Stomach (tissue), 9 donors: Measurements from ENCODE around the gene ATP5ME. TPM values are rescaled to one million over a fixed set of nuclear protein-coding genes. Genes with fewer than 3 reads are reported as not detected.

Experiments used
- DNase-seq, 2 donors: peaks; one replicate each; pipeline versions ENCODE4 v3.0.0 to v3.0.0-alpha.2; 2013 to 2019
- H3K27ac ChIP-seq, 5 donors: fragments of 200-600 bp in 4 of 5; sonication (generic) in 4 of 5; one replicate each; pipeline ENCODE4 v1.5.1; 2013 to 2019; ENCODE audit warnings: mild to moderate bottlenecking in 1 of 5, moderate library complexity in 1 of 5
- H3K27me3 ChIP-seq, 3 donors: fragments of 200-600 bp; sonication (generic); one replicate each; pipeline ENCODE4 v1.5.1; 2017 to 2019; ENCODE audit warnings: mixed run types in 1 of 3
- H3K36me3 ChIP-seq, 4 donors: fragments of 200-600 bp; sonication (generic); 1 replicate in 3 of 4; 2 replicates in 1 of 4; pipeline ENCODE4 v1.5.1; 2016 to 2019
- H3K4me1 ChIP-seq, 4 donors: fragments of 200-600 bp; sonication (generic); one replicate each; pipeline ENCODE4 v1.5.1; 2016 to 2019
- H3K4me3 ChIP-seq, 4 donors: fragments of 200-600 bp; sonication (generic) in 3 of 4; one replicate each; pipeline ENCODE4 v1.5.1; 2016 to 2019; ENCODE audit warnings: mild to moderate bottlenecking in 1 of 4
- H3K9me3 ChIP-seq, 4 donors: fragments of 200-600 bp; sonication (generic); one replicate each; pipeline ENCODE4 v1.5.1; 2016 to 2019
- CTCF ChIP-seq, 7 experiments: fragments of 450-650 bp in 4 of 7; fragments of 200-600 bp in 3 of 7; sonication (generic) in 3 of 7; IDR thresholded peaks; one replicate each; pipeline ENCODE4 v1.5.1; 2016 to 2019; ENCODE audit warnings: antibody characterized with exemption in 7 of 7, control low read depth in 2 of 7, mild to moderate bottlenecking in 1 of 7
- EP300 ChIP-seq: sonication (generic); formaldehyde crosslinking; IDR thresholded peaks from one replicate; pipeline ENCODE4 v1.6.1; 2017; ENCODE audit warnings: antibody characterized with exemption
- POLR2A ChIP-seq, 4 donors: fragments of 450-650 bp; IDR thresholded peaks; one replicate each; pipeline ENCODE4 v1.6.1; 2016; ENCODE audit warnings: antibody characterized with exemption in 4 of 4, control low read depth in 2 of 4, mild to moderate bottlenecking in 1 of 4, moderate library complexity in 1 of 4
- POLR2AphosphoS5 ChIP-seq, 3 donors: sonication (generic); formaldehyde crosslinking; IDR thresholded peaks; one replicate each; pipeline ENCODE4 v1.6.1; 2016; ENCODE audit warnings: antibody characterized with exemption in 3 of 3
- WGBS, 5 donors: extraction: QIAGEN DNeasy Blood & Tissue Kit in 3 of 5; methylation state at CpG; one replicate each; pipeline versions ENCODE4 v1.1.5 to v1.1.7; 2013 to 2018; 5-methylcytosine and 5-hydroxymethylcytosine counted together
- intact Hi-C: fragments of 100-400 bp; cut with DNase I; formaldehyde crosslinking; loops from one replicate; pipeline ENCODE4 v1.15.1; 2023; ENCODE audit warnings: low total_unique reads
- polyA plus RNA-seq, 3 donors: library from polyadenylated mRNA; stranded (reverse); fragments of 200-250 nt; gene quantifications; one replicate each; pipeline ENCODE4 v1.2.3, GENCODE V29; 2013
- total RNA-seq, 5 donors: library from RNA; depleted of rRNA; stranded (reverse); fragments of >200 nt; gene quantifications; one replicate each; pipeline versions ENCODE4 v1.1.0 to v1.2.3, GENCODE V29; 2014 to 2016
- donor health status: healthy with polysubstance abuse.
- donor health status: Bipolar disorder and iron deficiency.
- donor health status: healthy.

Gene ATP5ME
- total and polyA plus RNA-seq, 8 donors: 8.0 to 876 (median 471) TPM

- WGBS, 5 donors: 58 to 67% (median 60%) methylated on average over 13 to 29 of the region's 29 CpGs
- H3K36me3 ChIP-seq: no peaks in the 10 kb centered on the region
- intact Hi-C loops: no loop called here
- TF ChIP-seq CTCF (IDR thresholded peaks at IDR 0.05) (no peak), POLR2A (IDR thresholded peaks at IDR 0.05) (no peak), EP300 (no peak), POLR2AphosphoS5 (IDR thresholded peaks at IDR 0.05) (no peak)
- peaks cover 0 to 58% (median 21%) of the 10 kb centered on the region in 3 donors for H3K27me3 ChIP-seq
- H3K9me3 ChIP-seq: no peaks in the 10 kb centered on the region
- no peak for DNase-seq
- H3K27ac ChIP-seq: no peak overlapping the region
- H3K4me3 ChIP-seq: no peak overlapping the region
- H3K4me1 ChIP-seq: no peaks in the 10 kb centered on the region
Measured at GRCh38 chr4:623914-624566, 50.0 kb downstream of the ATP5ME start.

GRCh38 chr4:622996-623913 is 50.8 kb downstream of the ATP5ME start:
- Histone ChIP-seq H3K27ac (no peak overlapping the region), H3K36me3 (no peaks in the 10 kb centered on the region), H3K4me3 (no peak overlapping the region), H3K4me1 (no peaks in the 10 kb centered on the region), H3K27me3 (peaks cover 0 to 54% (median 13%) of the 10 kb centered on the region in 3 donors), H3K9me3 (no peaks in the 10 kb centered on the region)
- TF ChIP-seq POLR2A (IDR thresholded peaks at IDR 0.05) (no peak), EP300 (no peak)
- 72 to 81% (median 78%) methylated on average over 24 of the region's 24 CpGs for WGBS, 5 donors
- DNase-seq: no peak
- intact Hi-C loops: no loop called here

Other genes with a start within 250 kb of the ATP5ME start
- gene ZNF721, start 175.1 kb downstream of the ATP5ME start, total RNA-seq: 10 to 100 TPM; 21.1 to 62.9 (median 50.8) TPM
- gene ZNF721, start 175.1 kb downstream of the ATP5ME start, polyA plus RNA-seq: 1 to 10 TPM; 8.4 to 9.2 (median 8.7) TPM
- gene PIGG, start 175.1 kb downstream of the ATP5ME start, total RNA-seq: 100 to 1,000 TPM in 2 of 5 donors, 10 to 100 TPM in 3; 65.5 to 213 (median 83.0) TPM
- gene PIGG, start 175.1 kb downstream of the ATP5ME start, polyA plus RNA-seq: 10 to 100 TPM; 13.0 to 36.7 (median 21.3) TPM
- not detected for gene TMEM271, start 98.0 kb downstream of the ATP5ME start, total RNA-seq
- under 1 TPM in 1 of 3 donors, not detected in 2; 0.03 TPM for gene TMEM271, start 98.0 kb downstream of the ATP5ME start, polyA plus RNA-seq
- gene PDE6B, start 48.7 kb downstream of the ATP5ME start, total RNA-seq: 10 to 100 TPM in 1 of 5 donors, not detected in 4; 12.3 TPM
- gene PDE6B, start 48.7 kb downstream of the ATP5ME start, polyA plus RNA-seq: 1 to 10 TPM; 1.1 to 1.8 (median 1.6) TPM
- gene MYL5, start 266 bp upstream of the ATP5ME start, total RNA-seq: 10 to 100 TPM in 3 of 5 donors, 1 to 10 TPM in 2; 7.0 to 67.7 (median 13.4) TPM
- 100 to 1,000 TPM in 1 of 3 donors, 10 to 100 TPM in 2; 18.8 to 148 (median 42.7) TPM for gene MYL5, start 266 bp upstream of the ATP5ME start, polyA plus RNA-seq
- 10 to 100 TPM in 2 of 5 donors, 1 to 10 TPM in 3; 2.7 to 18.8 (median 9.4) TPM for gene SLC49A3, start 14.9 kb upstream of the ATP5ME start, total RNA-seq
- gene SLC49A3, start 14.9 kb upstream of the ATP5ME start, polyA plus RNA-seq: 10 to 100 TPM in 2 of 3 donors, 1 to 10 TPM in 1; 8.2 to 15.2 (median 11.4) TPM
- 100 to 1,000 TPM in 2 of 5 donors, 10 to 100 TPM in 3; 45.2 to 140 (median 82.6) TPM for gene PCGF3, start 31.6 kb upstream of the ATP5ME start, total RNA-seq
- gene PCGF3, start 31.6 kb upstream of the ATP5ME start, polyA plus RNA-seq: 10 to 100 TPM; 24.7 to 48.9 (median 24.9) TPM
- 1 to 10 TPM in 1 of 5 donors, under 1 TPM in 1, not detected in 3; 0.37 to 1.2 TPM for gene CPLX1, start 151.9 kb upstream of the ATP5ME start, total RNA-seq
- 1 to 10 TPM; 1.9 to 2.9 (median 2.6) TPM for gene CPLX1, start 151.9 kb upstream of the ATP5ME start, polyA plus RNA-seq